Measurements from ENCODE around the gene SYP.

- TF ChIP-seq, protein P1, sequence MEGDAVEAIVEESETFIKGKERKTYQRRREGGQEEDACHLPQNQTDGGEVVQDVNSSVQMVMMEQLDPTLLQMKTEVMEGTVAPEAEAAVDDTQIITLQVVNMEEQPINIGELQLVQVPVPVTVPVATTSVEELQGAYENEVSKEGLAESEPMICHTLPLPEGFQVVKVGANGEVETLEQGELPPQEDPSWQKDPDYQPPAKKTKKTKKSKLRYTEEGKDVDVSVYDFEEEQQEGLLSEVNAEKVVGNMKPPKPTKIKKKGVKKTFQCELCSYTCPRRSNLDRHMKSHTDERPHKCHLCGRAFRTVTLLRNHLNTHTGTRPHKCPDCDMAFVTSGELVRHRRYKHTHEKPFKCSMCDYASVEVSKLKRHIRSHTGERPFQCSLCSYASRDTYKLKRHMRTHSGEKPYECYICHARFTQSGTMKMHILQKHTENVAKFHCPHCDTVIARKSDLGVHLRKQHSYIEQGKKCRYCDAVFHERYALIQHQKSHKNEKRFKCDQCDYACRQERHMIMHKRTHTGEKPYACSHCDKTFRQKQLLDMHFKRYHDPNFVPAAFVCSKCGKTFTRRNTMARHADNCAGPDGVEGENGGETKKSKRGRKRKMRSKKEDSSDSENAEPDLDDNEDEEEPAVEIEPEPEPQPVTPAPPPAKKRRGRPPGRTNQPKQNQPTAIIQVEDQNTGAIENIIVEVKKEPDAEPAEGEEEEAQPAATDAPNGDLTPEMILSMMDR (IDR thresholded peaks at IDR 0.05; ENCODE audit: borderline replicate concordance, extremely low read depth, low read length, poor library complexity, severe bottlenecking), result no peak
- TF ChIP-seq EZH2 (IDR thresholded peaks at IDR 0.05; ENCODE audit: borderline replicate concordance, low read depth, low read length, severe bottlenecking), result no peak
Observed at GRCh38 chrX:49238735-49239134, 38.7 kb upstream of the SYP start.
